Measurements from ENCODE around the gene ALKBH4.

ALKBH4 gene

GRCh38 chr7:102409340-102409739 is 55.3 kb downstream of the ALKBH4 start:
- TF ChIP-seq, protein P1, sequence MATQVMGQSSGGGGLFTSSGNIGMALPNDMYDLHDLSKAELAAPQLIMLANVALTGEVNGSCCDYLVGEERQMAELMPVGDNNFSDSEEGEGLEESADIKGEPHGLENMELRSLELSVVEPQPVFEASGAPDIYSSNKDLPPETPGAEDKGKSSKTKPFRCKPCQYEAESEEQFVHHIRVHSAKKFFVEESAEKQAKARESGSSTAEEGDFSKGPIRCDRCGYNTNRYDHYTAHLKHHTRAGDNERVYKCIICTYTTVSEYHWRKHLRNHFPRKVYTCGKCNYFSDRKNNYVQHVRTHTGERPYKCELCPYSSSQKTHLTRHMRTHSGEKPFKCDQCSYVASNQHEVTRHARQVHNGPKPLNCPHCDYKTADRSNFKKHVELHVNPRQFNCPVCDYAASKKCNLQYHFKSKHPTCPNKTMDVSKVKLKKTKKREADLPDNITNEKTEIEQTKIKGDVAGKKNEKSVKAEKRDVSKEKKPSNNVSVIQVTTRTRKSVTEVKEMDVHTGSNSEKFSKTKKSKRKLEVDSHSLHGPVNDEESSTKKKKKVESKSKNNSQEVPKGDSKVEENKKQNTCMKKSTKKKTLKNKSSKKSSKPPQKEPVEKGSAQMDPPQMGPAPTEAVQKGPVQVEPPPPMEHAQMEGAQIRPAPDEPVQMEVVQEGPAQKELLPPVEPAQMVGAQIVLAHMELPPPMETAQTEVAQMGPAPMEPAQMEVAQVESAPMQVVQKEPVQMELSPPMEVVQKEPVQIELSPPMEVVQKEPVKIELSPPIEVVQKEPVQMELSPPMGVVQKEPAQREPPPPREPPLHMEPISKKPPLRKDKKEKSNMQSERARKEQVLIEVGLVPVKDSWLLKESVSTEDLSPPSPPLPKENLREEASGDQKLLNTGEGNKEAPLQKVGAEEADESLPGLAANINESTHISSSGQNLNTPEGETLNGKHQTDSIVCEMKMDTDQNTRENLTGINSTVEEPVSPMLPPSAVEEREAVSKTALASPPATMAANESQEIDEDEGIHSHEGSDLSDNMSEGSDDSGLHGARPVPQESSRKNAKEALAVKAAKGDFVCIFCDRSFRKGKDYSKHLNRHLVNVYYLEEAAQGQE (IDR thresholded peaks at IDR 0.05; ENCODE audit: low read depth), result no peak

DNA sequence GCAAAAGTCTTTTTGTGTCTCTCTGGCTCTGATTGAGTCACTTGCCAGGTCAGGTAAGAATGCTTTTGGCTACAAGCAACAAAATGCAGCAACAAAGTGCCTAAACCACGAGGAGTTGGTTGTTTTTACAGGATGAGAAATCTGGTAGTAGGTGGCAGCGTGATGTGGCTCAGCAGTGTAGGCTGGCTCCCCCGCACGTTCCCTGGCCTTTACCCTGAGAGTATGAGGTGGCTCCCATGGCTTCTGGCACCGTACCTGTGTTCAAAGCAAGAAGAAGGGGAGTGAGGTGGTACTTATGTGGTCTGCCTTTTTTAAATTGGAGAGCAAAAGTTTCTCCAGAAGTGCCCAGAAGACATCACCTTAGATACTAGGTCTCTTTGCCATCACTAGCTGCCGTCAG is 56.8 kb downstream of the ALKBH4 start:
- no peak for TF ChIP-seq RAD21 (IDR thresholded peaks at IDR 0.05; ENCODE audit: low read depth)
- no peak for TF ChIP-seq TAF1 (IDR thresholded peaks at IDR 0.05; ENCODE audit: low read depth)
- no peak for TF ChIP-seq CEBPB (IDR thresholded peaks at IDR 0.05)
- no peak for TF ChIP-seq MAX (IDR thresholded peaks at IDR 0.05)

All from Ishikawa (cell line).